Hepatocyte (in vitro differentiated cells): ENCODE data around the gene ETS2. TPM values are rescaled to one million over a fixed set of nuclear protein-coding genes. Genes with fewer than 3 reads are reported as not detected.
A peak's percentile ranks its signal among the peaks of the same experiment; 100 is the strongest.
"Not testable (repeated sequence)": the region's sequence is repeated elsewhere in the genome, so short reads cannot be mapped to it uniquely, and the experiment has no call there.

Experiments
- DNase-seq: peaks from one replicate; pipeline ENCODE4 v3.0.0-alpha.2; 2016; ENCODE audit warnings: low spot score
- H2AFZ ChIP-seq: fragments of 200-600 bp; sonication (generic); 2 replicates; pipeline ENCODE4 v1.6.0; 2016; ENCODE audit warnings: antibody characterized with exemption, mild to moderate bottlenecking
- H3K27ac ChIP-seq: fragments of 200-600 bp; sonication (generic); 2 replicates; pipeline ENCODE4 v1.5.1; 2016; ENCODE audit warnings: mild to moderate bottlenecking
- H3K27me3 ChIP-seq: fragments of 200-600 bp; sonication (generic); 2 replicates; pipeline ENCODE4 v1.6.1; 2016
- H3K36me3 ChIP-seq: fragments of 200-600 bp; sonication (generic); replicated peaks from 2 replicates; pipeline ENCODE4 v1.5.1; 2016; ENCODE audit warnings: low read depth; ENCODE audit not compliant: insufficient read depth
- H3K4me1 ChIP-seq: fragments of 200-600 bp; sonication (generic); 2 replicates; pipeline ENCODE4 v1.5.1; 2016; ENCODE audit warnings: mild to moderate bottlenecking, moderate library complexity; ENCODE audit not compliant: insufficient read depth
- H3K4me2 ChIP-seq: fragments of 200-600 bp; sonication (generic); 2 replicates; pipeline ENCODE4 v1.6.0; 2016
- H3K4me3 ChIP-seq: fragments of 200-600 bp; sonication (generic); 2 replicates; pipeline ENCODE4 v1.5.1; 2016; ENCODE audit warnings: mild to moderate bottlenecking
- H3K79me2 ChIP-seq: fragments of 200-600 bp; sonication (generic); 2 replicates; pipeline ENCODE4 v1.6.0; 2017; ENCODE audit warnings: mild to moderate bottlenecking
- H3K9me2 ChIP-seq: fragments of 200-600 bp; sonication (generic); replicated peaks from 2 replicates; pipeline ENCODE4 v1.6.0; 2017; ENCODE audit warnings: mild to moderate bottlenecking; ENCODE audit not compliant: insufficient read depth
- H3K9me3 ChIP-seq: fragments of 200-600 bp; sonication (generic); 2 replicates; pipeline ENCODE4 v1.5.1; 2016; ENCODE audit warnings: low read depth, mild to moderate bottlenecking
- H4K20me1 ChIP-seq: fragments of 200-600 bp; sonication (generic); 2 replicates; pipeline ENCODE4 v1.6.0; 2016; ENCODE audit warnings: mild to moderate bottlenecking; ENCODE audit not compliant: insufficient read depth, poor library complexity, severe bottlenecking
- CTCF ChIP-seq: fragments of 200-600 bp; sonication (generic); IDR thresholded peaks from 2 replicates; pipeline ENCODE4 v1.5.1; 2016; ENCODE audit warnings: antibody characterized with exemption, mild to moderate bottlenecking; ENCODE audit not compliant: poor library complexity
- EZH2 ChIP-seq: fragments of 200-600 bp; sonication (generic); IDR thresholded peaks from 2 replicates; pipeline ENCODE4 v1.6.1; 2016; ENCODE audit warnings: antibody characterized with exemption, mild to moderate bottlenecking, borderline replicate concordance
- EZH2phosphoT487 ChIP-seq: fragments of 200-600 bp; sonication (generic); IDR thresholded peaks from one replicate; pipeline ENCODE4 v1.6.1; 2018; ENCODE audit warnings: antibody characterized with exemption, mild to moderate bottlenecking, low read depth, moderate library complexity; ENCODE audit not compliant: unreplicated experiment, severe bottlenecking
- WGBS: methylation state at CpG from one replicate; pipeline ENCODE4 v1.1.6; 2016; ENCODE audit warnings: low lambda C conversion rate; ENCODE audit errors: missing lambda C conversion rate; 5-methylcytosine and 5-hydroxymethylcytosine counted together
- polyA plus RNA-seq: library from polyadenylated mRNA; unstranded; fragments of >200 nt; fragmentation: Nextera tagmentation; extraction: Ambion mirVana; gene quantifications from 2 replicates; pipeline ENCODE4 v1.2.1, GENCODE V29; 2016
- total RNA-seq: library from RNA; depleted of rRNA; stranded (reverse); fragments of >200 nt; gene quantifications from 2 replicates; pipeline ENCODE4 v1.2.3, GENCODE V29; 2014

ETS2 gene
- total and polyA plus RNA-seq, 2 experiments from 2014 or later, result 95.1 to 106 TPM

- TF ChIP-seq CTCF (no peak), EZH2 (no peak), EZH2phosphoT487 (no peak)
- H3K9me2 ChIP-seq, result no peaks in the 10 kb centered on the region
- WGBS, result 87% methylated on average over 4 of the region's 4 CpGs
- no peak overlapping the region for H2AFZ ChIP-seq
- H3K79me2 ChIP-seq, result no peaks in the 10 kb centered on the region
- H3K27ac ChIP-seq, result no peak overlapping the region
- no peak overlapping the region for H3K4me2 ChIP-seq
- no peak overlapping the region for H3K4me3 ChIP-seq
- peaks cover 10% of the 10 kb centered on the region for H3K4me1 ChIP-seq
- no peaks in the 10 kb centered on the region for H4K20me1 ChIP-seq
- H3K27me3 ChIP-seq, result no peaks in the 10 kb centered on the region
- no peak for DNase-seq
- no peaks in the 10 kb centered on the region for H3K36me3 ChIP-seq
- no peaks in the 10 kb centered on the region for H3K9me3 ChIP-seq
Observed at GRCh38 chr21:38843806-38844503, 38.2 kb downstream of the ETS2 start.

GRCh38 chr21:38845374-38845773 lies 39.6 kb downstream of the ETS2 start:
- H4K20me1 ChIP-seq, H3K9me2 ChIP-seq, H3K36me3 ChIP-seq, H3K27ac ChIP-seq, H3K9me3 ChIP-seq, H3K4me3 ChIP-seq, DNase-seq, H3K4me2 ChIP-seq, H2AFZ ChIP-seq, H3K4me1 ChIP-seq, H3K27me3 ChIP-seq, H3K79me2 ChIP-seq: not testable (repeated sequence)
- 100% methylated on average over 2 of the region's 2 CpGs for WGBS

- Histone ChIP-seq H2AFZ (no peak overlapping the region), H4K20me1 (no peaks in the 10 kb centered on the region), H3K9me2 (no peaks in the 10 kb centered on the region), H3K9me3 (no peaks in the 10 kb centered on the region), H3K4me2 (peak overlapping the region; percentile 20), H3K4me3 (no peak overlapping the region), H3K4me1 (peaks cover 6% of the 10 kb centered on the region), H3K36me3 (no peaks in the 10 kb centered on the region), H3K79me2 (no peaks in the 10 kb centered on the region), H3K27ac (peak overlapping the region; percentile 58), H3K27me3 (no peaks in the 10 kb centered on the region)
- TF ChIP-seq CTCF, result no peak
- TF ChIP-seq EZH2phosphoT487, result no peak
- no peak for TF ChIP-seq EZH2
- DNase-seq, result no peak
- WGBS, result 80% methylated on average over 7 of the region's 7 CpGs
Observed at GRCh38 chr21:38847556-38847955, 41.8 kb downstream of the ETS2 start.

- Histone ChIP-seq H3K4me1 (peaks cover 6% of the 10 kb centered on the region), H3K79me2 (no peaks in the 10 kb centered on the region), H3K9me3 (no peaks in the 10 kb centered on the region), H3K4me2 (peak overlapping the region; percentile 20), H2AFZ (no peak overlapping the region), H3K36me3 (no peaks in the 10 kb centered on the region), H3K27me3 (no peaks in the 10 kb centered on the region), H4K20me1 (no peaks in the 10 kb centered on the region), H3K4me3 (no peak overlapping the region), H3K27ac (peak overlapping the region; percentile 58), H3K9me2 (no peaks in the 10 kb centered on the region)
- TF ChIP-seq EZH2 (no peak), CTCF (no peak), EZH2phosphoT487 (no peak)
- DNase-seq, result peak; percentile 61
- 48% methylated on average over 7 of the region's 7 CpGs for WGBS
Observed at GRCh38 chr21:38848187-38848609, 42.5 kb downstream of the ETS2 start.
